ELR (cell line): ENCODE data around the gene GALE.
"Not testable (repeated sequence)": the region's sequence is repeated elsewhere in the genome, so short reads cannot be mapped to it uniquely, and the experiment has no call there.

Experiments
- DNase-seq: peaks from one replicate; pipeline ENCODE4 v3.0.0-alpha.2; 2015; ENCODE audit warnings: low read depth

GALE gene

GRCh38 chr1:23809751-23810171, 9.2 kb upstream of the GALE start:
- DNase-seq = peak; percentile 69

- no peak for DNase-seq
Observed at GRCh38 chr1:23807453-23807852, 6.9 kb upstream of the GALE start.

- no peak for DNase-seq
Observed at GRCh38 chr1:23806280-23806679, 5.7 kb upstream of the GALE start.

GRCh38 chr1:23805025-23805424, 4.5 kb upstream of the GALE start:
- no peak for DNase-seq

- DNase-seq = no peak
Observed at GRCh38 chr1:23804183-23804835, 3.8 kb upstream of the GALE start.

- DNase-seq = no peak
Observed at GRCh38 chr1:23803674-23804073, 3.1 kb upstream of the GALE start.

- not testable (repeated sequence) for DNase-seq
Observed at GRCh38 chr1:23802809-23803342, 2.3 kb upstream of the GALE start.

GRCh38 chr1:23801876-23802275, 1.3 kb upstream of the GALE start:
- DNase-seq = no peak

GRCh38 chr1:23801338-23801748, 789 bp upstream of the GALE start:
- no peak for DNase-seq

GRCh38 chr1:23799570-23800399, 769 bp downstream of the GALE start:
- peak; percentile 93 for DNase-seq

- DNase-seq = no peak
Observed at GRCh38 chr1:23799255-23799569, 1.3 kb downstream of the GALE start.

- DNase-seq = no peak
Observed at GRCh38 chr1:23798662-23799142, 1.9 kb downstream of the GALE start.

- no peak for DNase-seq
Observed at GRCh38 chr1:23797478-23798448, 2.8 kb downstream of the GALE start.

- DNase-seq = no peak
Observed at GRCh38 chr1:23796466-23797271, 3.9 kb downstream of the GALE start.

GRCh38 chr1:23795676-23796465, 4.7 kb downstream of the GALE start:
- DNase-seq = no peak

GRCh38 chr1:23794732-23795182, 5.8 kb downstream of the GALE start:
- not testable (repeated sequence) for DNase-seq

GRCh38 chr1:23793861-23794731, 6.5 kb downstream of the GALE start:
- no peak for DNase-seq

- peak; percentile 38 for DNase-seq
Observed at GRCh38 chr1:23793018-23793781, 7.4 kb downstream of the GALE start.
